HG03439 (cell line): ENCODE measurements around the gene DEFB114.
"Not testable (repeated sequence)": the region's sequence is repeated elsewhere in the genome, so short reads cannot be mapped to it uniquely, and the experiment has no call there.

Experiments
- ATAC-seq: cut with Tn5 transposase; IDR thresholded peaks from one replicate; pipeline ENCODE4 v1.9.1; 2021; ENCODE audit warnings: mild to moderate bottlenecking, moderate library complexity; ENCODE audit not compliant: unreplicated experiment

Gene DEFB114, protein sequence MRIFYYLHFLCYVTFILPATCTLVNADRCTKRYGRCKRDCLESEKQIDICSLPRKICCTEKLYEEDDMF

DNA sequence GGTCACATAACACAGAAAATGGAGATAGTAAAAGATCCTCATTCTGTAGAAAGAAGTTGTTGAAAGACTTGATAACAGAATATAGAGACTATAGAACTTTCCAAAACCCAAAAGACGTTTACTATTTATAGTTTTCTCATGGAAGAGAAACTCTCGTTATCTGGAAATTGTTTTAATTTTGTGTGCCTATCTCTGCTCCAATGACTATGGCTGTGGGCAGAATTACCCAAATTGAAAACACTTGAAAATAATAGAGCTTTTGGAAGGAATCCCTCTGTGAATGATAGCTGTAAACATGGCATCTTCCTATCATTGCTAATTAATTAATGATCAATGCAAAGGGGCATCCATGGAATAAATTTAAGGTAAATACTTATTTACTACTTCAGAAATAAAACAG, at the start of gene DEFB114:
DEFB114 (minus strand) TSS at position 101 of the 400 bp plus-strand sequence; CDS start at position 42, 59 bp downstream.
- ATAC-seq = no peak

DNA sequence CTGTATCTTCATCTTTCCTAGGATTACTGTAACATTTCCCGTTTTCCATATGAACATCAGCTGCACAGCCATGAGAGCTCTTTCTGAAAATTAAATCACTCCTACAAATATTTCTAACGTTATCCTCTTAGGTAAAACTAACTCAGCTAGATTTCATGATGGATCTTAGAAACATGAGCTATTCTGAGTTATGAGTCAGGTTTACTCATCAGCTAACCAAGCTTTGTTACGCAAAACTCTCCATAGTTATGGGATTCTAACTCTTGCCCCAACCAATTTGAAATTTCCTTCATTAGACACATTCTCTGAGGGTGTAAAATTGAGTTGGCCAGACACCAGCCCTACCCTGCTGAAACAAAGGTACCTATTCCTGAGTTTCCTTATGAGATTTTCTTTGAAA, 43.9 kb upstream of the DEFB114 start:
- no peak for ATAC-seq

DNA sequence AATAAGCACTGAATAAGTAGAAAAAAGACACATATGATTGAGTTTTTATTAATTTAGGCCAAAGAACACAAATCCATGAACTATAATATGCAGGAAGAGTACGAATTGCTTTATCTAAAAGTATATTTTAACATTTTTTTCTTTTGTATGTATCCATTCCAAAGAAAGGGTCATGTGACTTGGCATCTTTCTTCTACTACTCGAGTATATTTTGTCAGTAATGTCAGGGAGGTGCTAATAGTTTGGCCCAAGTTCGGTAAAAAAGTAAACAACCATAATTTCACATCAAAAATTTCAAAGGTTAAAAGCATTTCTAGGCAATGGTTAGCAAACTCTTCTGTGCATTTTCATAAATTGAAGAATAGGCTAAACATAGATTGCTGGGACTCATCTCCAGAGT, 39.2 kb upstream of the DEFB114 start:
- no peak for ATAC-seq

DNA sequence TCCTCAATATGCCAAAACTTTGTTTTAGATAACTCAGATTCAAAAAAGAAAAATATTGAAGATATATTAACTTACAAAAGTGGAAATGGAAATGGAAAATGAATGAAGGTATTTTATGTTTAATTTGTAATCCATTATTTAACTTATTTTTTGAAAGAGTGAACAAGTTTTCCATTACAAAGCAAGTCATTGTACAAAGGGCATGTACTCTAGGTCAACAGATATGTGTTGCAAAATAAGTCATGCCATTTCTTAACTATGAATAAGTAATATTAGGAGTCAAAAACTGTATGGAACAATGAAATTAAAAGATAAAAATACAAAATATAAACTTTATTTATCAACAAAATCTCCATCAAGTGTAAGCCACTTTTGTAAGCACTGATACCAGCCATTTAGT, 31.3 kb upstream of the DEFB114 start:
- no peak for ATAC-seq

DNA sequence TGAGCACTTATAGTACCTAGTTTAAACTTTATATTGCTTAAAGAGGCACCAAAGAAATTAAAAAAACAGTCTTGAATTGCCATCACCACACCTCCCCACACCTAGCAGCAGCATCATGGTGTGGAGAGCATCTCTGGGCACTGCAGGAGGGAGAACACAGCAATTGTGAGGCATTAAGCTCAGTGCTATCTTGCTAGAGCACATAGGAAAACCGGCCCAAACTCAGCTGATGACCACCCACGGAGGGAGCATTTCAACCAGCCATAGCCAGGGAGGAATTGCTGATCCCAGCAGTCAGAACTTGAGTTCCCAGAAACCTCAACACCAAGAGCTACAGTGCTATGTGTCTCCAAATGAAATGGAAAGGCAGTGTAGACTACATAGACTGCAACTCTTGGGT, 24.9 kb upstream of the DEFB114 start:
- no peak for ATAC-seq

DNA sequence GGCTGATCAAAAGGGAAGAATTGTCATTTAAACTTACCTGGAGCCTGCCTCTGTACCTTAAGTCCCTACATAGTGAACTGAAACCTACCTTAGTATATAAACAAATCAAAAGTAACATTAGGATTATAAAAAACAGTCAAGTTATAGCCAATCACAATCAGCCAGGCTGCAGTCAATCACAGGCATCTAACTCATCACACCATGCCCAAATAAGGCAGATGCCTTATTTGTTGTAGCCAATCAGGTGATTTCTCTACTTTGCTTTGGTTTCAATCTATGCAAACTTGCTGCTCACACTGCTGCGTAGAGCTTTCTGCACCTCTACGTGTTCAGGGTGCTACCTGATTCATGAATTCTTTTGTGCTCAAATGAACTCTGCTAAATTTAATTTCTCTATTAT, 23.8 kb upstream of the DEFB114 start:
- ATAC-seq = no peak

DNA sequence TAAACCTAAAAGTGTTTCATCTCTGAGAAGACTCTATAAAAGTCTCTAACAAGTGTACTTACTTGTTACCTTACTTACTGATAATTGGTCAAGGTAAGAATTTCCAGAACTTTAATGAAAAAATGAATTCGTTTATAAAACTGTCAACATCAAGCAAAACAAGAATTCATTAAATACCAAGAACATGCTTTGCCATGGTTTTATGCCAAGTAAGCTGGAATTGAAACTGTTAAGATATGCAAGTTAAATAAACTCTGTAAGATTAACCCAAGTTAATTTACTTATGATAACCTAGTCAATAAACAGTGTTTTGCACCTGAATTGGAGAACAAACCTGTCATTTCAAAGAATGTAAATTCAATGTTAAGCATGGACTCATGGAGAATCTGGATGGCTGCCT, 22.6 kb upstream of the DEFB114 start:
- ATAC-seq = no peak

DNA sequence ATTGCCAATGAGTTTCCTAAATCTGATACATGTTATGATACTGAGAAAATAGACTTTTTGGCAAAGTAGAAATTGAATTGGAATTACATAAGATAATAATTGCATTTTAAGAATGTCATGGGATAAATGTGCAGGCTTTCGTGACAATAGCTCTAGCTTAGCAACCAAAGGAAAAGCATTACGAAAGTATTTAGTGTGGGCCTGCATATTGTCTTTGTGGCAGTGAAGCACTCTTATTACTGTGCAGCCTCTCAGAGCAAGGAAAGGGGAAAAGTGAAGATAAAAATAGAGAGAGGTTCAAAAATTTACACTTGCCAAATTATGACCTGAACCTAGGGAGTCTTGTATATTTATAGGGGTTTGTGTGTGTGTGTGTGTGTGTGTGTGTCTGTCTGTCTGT, 18.1 kb upstream of the DEFB114 start:
- no peak for ATAC-seq

DNA sequence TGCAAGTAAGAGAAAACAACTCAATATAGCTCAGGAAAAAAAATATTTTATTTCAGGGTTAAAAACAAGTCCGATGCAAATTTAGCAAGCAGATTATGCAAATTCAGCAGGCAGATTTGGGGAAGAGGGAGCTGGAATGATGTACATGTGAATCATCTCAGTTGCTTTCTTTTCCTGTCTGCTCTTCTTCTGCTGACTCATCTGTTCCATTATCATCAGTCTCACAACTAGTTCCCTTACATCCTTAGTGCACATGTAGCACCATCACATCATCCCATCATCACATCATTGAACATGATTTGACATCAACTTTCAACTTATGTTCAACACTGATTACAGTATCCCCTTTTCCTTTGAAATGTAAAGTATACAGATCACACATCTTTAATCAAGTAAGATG, 16.9 kb upstream of the DEFB114 start:
- peak; percentile 46 for ATAC-seq

DNA sequence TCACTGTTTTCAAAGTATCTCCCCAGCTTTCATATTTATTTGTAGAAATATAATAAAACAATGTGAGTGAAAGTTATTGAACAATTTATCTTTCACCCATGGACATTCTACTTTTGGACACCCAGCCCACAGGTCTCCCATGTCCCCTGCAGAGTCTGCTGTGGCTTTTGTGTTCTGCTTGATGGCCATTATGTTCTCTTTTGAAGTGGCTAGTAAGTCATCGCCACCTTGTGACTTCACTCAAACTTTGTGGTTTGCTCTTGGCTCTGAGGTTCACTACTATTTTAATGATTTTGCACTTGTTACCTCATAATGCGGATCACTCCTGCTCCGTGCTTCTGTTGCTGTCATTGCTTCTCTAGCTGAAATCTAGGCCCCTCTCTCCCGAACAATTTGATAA, 15.6 kb upstream of the DEFB114 start:
- peak; percentile 42 for ATAC-seq

DNA sequence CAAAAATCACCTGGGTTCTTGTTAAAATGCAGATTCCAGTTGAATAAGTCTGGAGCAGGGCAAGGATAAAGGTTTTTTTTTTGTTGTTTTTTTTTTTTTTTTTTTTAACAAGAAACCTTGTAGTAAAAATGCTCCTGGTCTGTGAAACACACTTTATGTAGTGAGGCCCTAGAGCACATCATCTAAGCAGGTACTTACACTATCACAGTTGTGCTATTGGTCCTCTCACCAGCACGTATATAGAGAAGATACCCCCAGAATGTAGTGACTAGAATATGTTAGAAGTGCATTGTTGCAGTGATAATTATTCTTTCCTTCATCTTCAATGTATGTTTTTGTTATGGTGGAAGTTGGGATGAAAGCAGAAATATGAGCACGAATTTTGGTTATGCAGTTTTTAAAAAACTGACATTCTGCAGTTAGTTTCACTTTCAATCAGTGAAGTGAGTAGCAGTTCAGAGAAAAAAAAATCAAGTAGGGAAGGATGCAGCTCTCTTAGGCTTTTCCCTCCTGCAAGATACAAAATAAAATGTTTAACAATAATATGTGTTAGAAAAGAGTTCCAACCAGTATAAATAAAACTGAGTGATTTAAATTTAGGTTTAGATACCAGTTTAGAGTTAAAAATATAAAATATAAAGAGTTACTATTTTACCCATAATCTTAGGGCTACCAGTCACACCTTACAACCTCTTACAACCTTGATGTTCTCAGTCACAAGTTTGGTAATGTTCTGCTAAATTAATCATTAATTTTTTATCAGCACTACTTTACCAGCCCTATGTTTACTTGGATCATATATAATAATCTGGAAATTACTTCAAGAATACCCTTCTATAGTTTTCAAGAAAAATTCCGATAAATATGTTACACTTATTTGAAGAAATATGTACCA, 14.6 kb upstream of the DEFB114 start:
- ATAC-seq = peak; percentile 51

DNA sequence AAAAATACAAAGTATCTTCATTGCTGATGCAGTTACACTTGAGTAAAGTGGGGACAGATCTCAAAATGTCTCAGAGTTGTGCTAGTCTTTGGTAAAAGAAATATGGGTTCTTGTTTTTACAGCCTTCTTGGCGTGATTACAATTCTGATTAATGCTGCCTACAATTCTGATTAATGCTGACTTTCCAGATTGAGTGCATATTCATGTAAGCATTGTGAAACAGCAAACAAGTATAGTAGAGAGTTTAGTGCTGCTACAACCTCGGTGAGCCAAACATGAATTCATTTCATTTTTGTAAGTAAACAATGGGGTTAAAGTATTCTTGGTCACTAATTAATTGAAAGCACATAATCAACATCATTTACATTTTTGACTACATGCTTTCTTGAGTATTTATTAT, 5.6 kb upstream of the DEFB114 start, which contains the start of gene DEFB113:
DEFB113 (minus strand) TSS at position 21 of the 400 bp plus-strand sequence; CDS start at position 21, 0 bp downstream.
- ATAC-seq = no peak

DNA sequence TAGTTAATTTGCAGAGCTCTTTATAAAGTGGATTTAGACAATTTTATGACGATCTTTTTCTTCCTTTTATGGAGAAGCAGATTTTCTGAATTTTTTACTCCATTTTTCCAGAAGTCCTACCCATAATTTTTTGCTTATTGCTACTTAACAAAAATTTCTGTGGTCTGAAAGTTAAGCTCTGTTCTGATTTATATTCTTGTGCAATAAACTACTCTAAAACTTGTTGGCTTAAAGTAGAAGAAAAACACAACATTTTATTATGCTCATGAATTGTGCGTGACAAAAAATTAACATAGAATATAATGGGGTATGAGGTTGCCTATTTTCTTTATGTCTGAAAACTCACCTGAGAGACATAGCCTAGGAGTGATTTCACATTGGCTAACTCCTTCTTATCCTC, 2.9 kb upstream of the DEFB114 start:
- no peak for ATAC-seq

DNA sequence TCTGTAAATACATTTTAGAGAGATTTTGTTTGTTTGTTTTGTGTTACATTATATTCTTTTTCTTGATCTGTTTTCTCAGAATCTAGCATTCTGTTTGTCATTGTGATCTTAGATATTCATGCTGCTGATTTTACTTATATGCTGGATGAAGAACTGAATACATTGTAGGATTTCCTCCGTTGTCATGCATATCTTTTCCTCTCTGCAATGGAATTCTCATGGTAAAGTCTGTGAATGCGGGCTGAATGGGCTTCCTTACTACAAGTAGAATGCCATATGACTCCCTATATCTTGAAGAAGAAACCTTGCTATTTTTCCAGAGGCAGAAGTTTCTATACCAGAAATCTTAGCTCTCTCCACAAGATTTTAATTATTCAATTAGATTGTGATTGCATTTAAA, 2.4 kb upstream of the DEFB114 start:
- ATAC-seq = no peak

DNA sequence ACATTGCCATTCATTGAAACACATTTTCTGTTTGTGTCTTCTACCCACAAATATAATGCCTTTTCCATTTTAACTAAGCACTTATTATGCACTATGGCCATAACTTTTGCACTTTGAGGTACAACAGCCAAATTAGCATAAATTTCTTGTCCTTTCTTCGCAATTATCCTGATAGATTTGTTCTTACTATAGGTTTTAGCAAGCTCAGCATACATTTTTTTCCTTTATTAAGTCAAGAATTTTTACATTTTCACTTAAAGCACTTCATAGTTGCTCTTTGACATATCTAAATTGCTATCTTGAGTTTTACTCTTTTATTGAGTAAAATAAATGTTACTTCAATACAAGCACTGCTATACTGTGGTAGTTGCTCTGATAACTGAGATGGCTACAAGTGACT, 5.8 kb downstream of the DEFB114 start:
- ATAC-seq = no peak

DNA sequence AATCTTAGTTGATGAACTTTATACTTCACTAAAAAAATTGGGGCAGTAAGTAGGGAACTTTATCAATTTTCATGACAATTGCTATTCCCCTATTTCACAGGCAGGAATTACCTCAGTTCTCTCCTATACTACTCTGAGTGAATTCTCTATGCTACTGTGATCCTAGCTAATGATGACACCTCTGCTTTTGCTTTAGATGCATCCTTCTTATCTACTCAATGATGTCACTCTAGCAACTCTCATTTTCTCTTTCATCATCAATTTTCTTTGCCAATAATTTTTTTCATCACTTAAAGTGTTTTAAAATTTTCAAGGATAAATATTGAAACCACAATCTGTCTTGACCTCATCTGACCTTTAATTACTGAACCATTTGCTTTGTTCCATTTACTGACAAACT, 8.1 kb downstream of the DEFB114 start:
- ATAC-seq = no peak

DNA sequence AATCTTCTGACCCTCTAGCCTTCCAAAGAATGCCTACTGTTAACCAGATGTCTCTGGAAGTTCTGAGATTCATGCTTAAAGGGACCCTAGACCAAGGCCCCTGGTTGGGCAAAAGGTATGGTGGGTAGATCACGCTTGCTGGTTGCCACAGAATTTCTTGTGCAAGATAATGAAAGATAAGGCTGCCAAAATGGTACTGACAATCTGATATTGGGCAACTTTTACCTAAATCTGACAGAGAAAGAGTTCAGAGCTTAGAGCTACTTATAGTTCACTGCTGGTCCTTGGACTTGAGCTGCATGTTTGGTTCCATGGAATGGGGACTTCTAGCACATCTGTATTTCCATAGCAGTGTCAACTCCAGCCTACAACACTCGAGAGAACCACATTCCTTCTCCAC, 12.0 kb downstream of the DEFB114 start:
- ATAC-seq = no peak

DNA sequence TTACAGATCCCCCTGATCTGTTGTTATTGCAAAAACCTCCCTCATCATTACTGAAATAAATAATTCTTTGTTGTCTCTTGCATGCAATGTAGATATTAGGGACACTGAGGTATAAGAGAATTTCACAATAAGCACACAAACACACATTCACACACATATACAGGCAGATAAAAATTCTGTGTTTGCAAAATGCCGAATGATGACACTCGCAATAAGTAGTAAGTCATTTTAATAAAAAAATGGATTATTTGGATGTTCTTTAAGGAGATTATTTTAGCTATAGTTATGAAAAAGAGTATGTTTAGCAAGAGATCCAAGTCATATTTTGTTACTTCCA, 13.6 kb downstream of the DEFB114 start:
- no peak for ATAC-seq

DNA sequence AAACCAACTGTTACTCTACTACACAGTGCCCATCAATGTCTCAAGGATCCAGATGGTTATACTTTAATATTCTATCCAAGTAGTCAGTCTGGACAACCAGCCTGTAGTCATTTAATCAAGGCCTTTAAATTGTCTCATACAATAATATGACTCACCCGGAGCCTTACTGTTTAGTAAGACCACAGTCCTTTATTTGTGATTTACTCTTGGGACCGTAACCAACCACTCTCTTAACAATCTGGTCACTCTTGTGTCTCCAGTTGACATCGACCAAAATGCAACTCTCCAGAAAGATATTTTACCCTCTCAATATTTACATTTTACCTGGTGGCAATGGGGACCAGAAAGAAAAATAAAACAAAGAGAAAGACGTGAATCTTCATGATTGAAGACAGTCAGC, 14.9 kb downstream of the DEFB114 start:
- ATAC-seq = no peak

DNA sequence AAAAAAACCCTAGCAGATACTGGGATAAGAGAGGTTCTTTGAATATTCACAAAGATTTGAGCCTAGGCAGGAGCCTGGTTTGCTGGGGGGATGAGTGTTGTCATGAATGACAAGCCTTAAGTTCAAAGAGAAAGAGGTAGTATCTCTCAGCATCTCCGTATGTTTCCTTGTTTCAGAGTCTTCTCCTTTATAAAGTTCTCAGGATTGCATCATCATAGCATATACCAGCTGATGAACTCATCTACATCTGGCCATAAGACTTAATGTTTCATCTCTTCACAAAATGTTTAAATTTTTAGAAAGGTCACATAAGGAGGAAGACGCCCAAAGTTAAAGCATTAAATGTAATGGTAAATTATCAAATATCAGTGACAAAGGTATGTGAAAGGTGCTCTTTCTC, 17.1 kb downstream of the DEFB114 start:
- ATAC-seq = no peak

DNA sequence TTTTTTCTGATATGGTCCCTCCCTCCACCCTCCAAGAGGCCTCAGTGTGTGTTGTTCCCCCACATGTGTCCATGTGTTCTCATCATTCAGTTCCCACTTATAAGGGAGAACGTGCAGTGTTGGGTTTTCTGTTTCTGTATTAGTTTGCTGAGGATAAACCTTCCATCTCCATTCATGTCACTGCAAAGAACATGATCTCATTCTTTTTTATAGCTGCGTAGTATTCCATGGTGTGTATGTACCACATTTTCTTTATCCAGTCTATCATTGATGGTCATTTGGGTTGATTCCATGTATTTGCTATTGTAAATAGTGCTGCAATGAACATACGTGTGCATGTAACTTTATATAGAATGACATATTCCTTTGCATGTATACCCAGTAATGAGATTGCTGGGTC, 19.9 kb downstream of the DEFB114 start:
- not testable (repeated sequence) for ATAC-seq

DNA sequence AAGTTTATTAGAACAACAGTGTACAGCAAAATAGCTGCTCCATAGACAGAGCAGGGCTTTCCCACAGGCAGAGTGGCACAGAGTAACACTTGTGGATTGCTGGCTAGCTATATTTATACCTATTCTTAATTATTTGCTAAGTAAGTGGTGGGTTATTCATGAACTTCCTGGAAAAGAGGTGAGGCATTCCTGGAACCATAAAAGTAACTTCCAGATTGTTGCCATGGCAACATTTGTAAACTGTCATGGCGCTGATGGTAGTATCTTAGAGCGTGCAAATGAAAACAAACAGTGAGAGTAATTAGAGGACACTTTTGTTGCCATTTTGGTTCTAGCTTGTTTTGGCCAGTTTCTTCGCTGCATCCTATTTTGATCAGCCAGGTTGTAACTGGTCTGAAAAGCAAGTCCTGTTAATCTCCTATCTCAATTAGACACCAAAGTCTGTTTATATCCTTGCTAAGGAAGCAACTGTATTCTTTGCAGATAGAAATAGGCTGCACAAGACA, 23.9 kb downstream of the DEFB114 start:
- ATAC-seq = no peak

DNA sequence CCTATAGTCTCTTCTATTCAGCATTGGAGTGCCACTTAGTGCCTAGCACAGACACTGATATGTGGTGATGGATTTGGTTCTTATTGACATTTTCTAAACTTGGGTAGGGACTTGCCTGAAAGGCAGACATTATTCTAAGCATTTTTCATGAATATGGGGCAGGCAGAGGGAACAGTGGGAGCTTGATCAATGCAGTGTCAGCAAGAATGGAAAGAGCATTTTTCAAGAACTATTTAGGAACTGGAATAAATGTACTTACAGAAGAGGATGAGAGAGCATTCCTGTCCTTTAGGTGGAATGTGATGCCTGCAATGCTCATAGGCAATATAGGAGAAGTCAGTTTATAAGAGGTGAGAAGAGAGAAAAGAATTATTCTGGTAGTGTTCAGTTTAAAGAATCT, 26.2 kb downstream of the DEFB114 start:
- no peak for ATAC-seq
